ENCODE results near the gene INPP4A.
A peak's percentile ranks its signal among the peaks of the same experiment; 100 is the strongest.

Gene INPP4A

GRCh38 chr2:98461498-98462049 is 16.9 kb downstream of the INPP4A start:
- no peak for DNase-seq

GRCh38 chr2:98463081-98463481 is 18.4 kb downstream of the INPP4A start:
- DNase-seq = no peak

- DNase-seq = no peak
Measured at GRCh38 chr2:98463551-98463971, 18.9 kb downstream of the INPP4A start.

GRCh38 chr2:98463988-98464771 is 19.5 kb downstream of the INPP4A start:
- DNase-seq = no peak

- DNase-seq = no peak
Measured at GRCh38 chr2:98464772-98465310, 20.2 kb downstream of the INPP4A start.

GRCh38 chr2:98465456-98466226 is 21.0 kb downstream of the INPP4A start:
- DNase-seq = peak; percentile 47

- no peak for DNase-seq
Measured at GRCh38 chr2:98467082-98467536, 22.5 kb downstream of the INPP4A start.

- no peak for DNase-seq
Measured at GRCh38 chr2:98467652-98468051, 23.0 kb downstream of the INPP4A start.

- DNase-seq = no peak
Measured at GRCh38 chr2:98468621-98469236, 24.1 kb downstream of the INPP4A start.

GRCh38 chr2:98469862-98470544 is 25.3 kb downstream of the INPP4A start:
- DNase-seq = no peak

GRCh38 chr2:98470851-98471255 is 26.2 kb downstream of the INPP4A start:
- no peak for DNase-seq

- no peak for DNase-seq
Measured at GRCh38 chr2:98471402-98472131, 26.9 kb downstream of the INPP4A start.

GRCh38 chr2:98472132-98472650 is 27.5 kb downstream of the INPP4A start:
- DNase-seq = no peak

- DNase-seq = no peak
Measured at GRCh38 chr2:98472961-98473746, 28.5 kb downstream of the INPP4A start.

GRCh38 chr2:98473995-98474780 is 29.5 kb downstream of the INPP4A start:
- DNase-seq = no peak

- DNase-seq = no peak
Measured at GRCh38 chr2:98474979-98475632, 30.4 kb downstream of the INPP4A start.

- no peak for DNase-seq
Measured at GRCh38 chr2:98476192-98476868, 31.7 kb downstream of the INPP4A start.

- DNase-seq = no peak
Measured at GRCh38 chr2:98477036-98477435, 32.4 kb downstream of the INPP4A start.

- DNase-seq = no peak
Measured at GRCh38 chr2:98477506-98477905, 32.8 kb downstream of the INPP4A start.

Measured in stimulated activated CD4-positive, alpha-beta T cell treated with anti-CD3 and anti-CD28 coated beads, Interleukin-12 subunit alpha, Interleukin-12 subunit beta, amount 100 ng/mL, for 4 hours (primary cell).